Prostate gland (tissue), 2 donors: ENCODE results near the gene RIPPLY3. TPM values are rescaled to one million over a fixed set of nuclear protein-coding genes. Genes with fewer than 3 reads are reported as not detected.

ENCODE experiments used
- DNase-seq: peaks from one replicate; pipeline ENCODE4 v3.0.0-alpha.2; 2019; ENCODE audit warnings: low spot score
- H3K27ac ChIP-seq, 2 donors: fragments of 200-600 bp; sonication (generic); 2 replicates each; pipeline ENCODE4 v1.5.1; 2017 to 2019
- H3K27me3 ChIP-seq: fragments of 200-600 bp; sonication (generic); replicated peaks from 2 replicates; pipeline ENCODE4 v1.5.1; 2019; ENCODE audit not compliant: insufficient read depth
- H3K36me3 ChIP-seq, 2 donors: fragments of 200-600 bp; sonication (generic); 1 replicate in 1 of 2; 2 replicates in 1 of 2; pipeline versions ENCODE4 v1.5.1 to v1.8.1; 2017 to 2019
- H3K4me1 ChIP-seq: fragments of 200-600 bp; sonication (generic); replicated peaks from 2 replicates; pipeline ENCODE4 v1.5.1; 2019
- H3K4me3 ChIP-seq, 2 donors: fragments of 200-600 bp; sonication (generic); 2 replicates each; pipeline ENCODE4 v1.5.1; 2017 to 2019
- H3K9me3 ChIP-seq: fragments of 200-600 bp; sonication (generic); 2 replicates; pipeline ENCODE4 v1.5.1; 2017
- POLR2A ChIP-seq: fragments of 450-650 bp; IDR thresholded peaks from one replicate; pipeline ENCODE4 v1.6.1; 2016; ENCODE audit warnings: antibody characterized with exemption, mild to moderate bottlenecking
- POLR2AphosphoS5 ChIP-seq: sonication (generic); formaldehyde crosslinking; IDR thresholded peaks from one replicate; pipeline ENCODE4 v1.6.1; 2017; ENCODE audit warnings: antibody characterized with exemption
- WGBS: methylation state at CpG from one replicate; pipeline ENCODE4 v1.1.5; 2018; 5-methylcytosine and 5-hydroxymethylcytosine counted together
- intact Hi-C: fragments of 100-400 bp; cut with DNase I; formaldehyde crosslinking; loops from one replicate; pipeline ENCODE4 v1.14.2; 2022
- total RNA-seq, 2 donors: library from RNA; depleted of rRNA; stranded (reverse); fragments of >200 nt; gene quantifications; one replicate each; pipeline ENCODE4 v1.1.0, GENCODE V29; 2016
- TF ChIP-seq, protein P1 (sequence below), 4 experiments: fragments of 200-600 bp in 2 of 4; fragments of 450-650 bp in 2 of 4; sonication (generic) in 2 of 4; IDR thresholded peaks; 1 replicate in 3 of 4; 2 replicates in 1 of 4; pipeline ENCODE4 v1.5.1; 2016 to 2019; ENCODE audit warnings: antibody characterized with exemption in 4 of 4, mild to moderate bottlenecking in 2 of 4, moderate library complexity in 2 of 4

RIPPLY3 gene
- total RNA-seq, 2 donors from 2014 or later, result 0.34 to 2.0 TPM

DNA sequence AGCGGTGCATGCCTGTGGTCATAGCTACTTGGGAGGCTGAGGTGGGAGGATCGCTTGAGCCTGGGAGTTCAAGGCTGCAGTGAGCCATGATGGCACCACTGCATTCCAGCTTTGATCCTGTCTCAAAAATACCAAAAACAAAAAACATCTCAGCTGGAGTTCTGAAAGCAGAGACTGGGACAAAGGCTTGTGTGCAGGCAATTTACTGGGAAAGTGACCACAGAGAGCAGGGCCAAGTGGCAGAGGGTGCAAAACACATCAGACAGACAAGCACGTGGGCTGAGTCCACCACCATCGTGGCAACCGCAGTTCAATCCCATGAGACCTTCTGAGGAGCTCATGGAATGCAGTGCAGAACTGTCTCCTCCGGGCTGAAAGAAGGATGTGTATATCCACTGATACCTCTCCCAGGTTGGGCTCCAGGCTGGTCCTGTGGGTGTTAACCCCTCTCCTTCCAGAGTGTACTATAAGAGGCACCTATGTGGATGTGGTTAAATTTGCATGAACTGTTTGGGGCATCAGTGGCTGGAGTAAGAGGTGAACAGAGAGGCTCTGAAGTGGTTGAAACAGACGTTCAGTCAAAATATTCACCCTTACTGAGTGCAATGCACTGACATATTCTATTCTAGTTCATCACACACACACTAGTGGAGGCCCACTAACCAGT, 55.6 kb downstream of the RIPPLY3 start:
- 81% methylated on average over 7 of the region's 7 CpGs for WGBS
- no peak for DNase-seq

GRCh38 chr21:37062593-37062935, 56.1 kb downstream of the RIPPLY3 start:
- Histone ChIP-seq H3K36me3 (no peaks in the 10 kb centered on the region), H3K9me3 (no peaks in the 10 kb centered on the region), H3K4me1 (no peaks in the 10 kb centered on the region), H3K4me3 (no peak overlapping the region), H3K27me3 (no peaks in the 10 kb centered on the region), H3K27ac (no peak overlapping the region)
- WGBS, result 83% methylated on average over 6 of the region's 6 CpGs
- no peak for DNase-seq
- intact Hi-C loops, result no loop called here
- TF ChIP-seq POLR2A (no peak), POLR2AphosphoS5 (no peak)
- TF ChIP-seq, protein P1, sequence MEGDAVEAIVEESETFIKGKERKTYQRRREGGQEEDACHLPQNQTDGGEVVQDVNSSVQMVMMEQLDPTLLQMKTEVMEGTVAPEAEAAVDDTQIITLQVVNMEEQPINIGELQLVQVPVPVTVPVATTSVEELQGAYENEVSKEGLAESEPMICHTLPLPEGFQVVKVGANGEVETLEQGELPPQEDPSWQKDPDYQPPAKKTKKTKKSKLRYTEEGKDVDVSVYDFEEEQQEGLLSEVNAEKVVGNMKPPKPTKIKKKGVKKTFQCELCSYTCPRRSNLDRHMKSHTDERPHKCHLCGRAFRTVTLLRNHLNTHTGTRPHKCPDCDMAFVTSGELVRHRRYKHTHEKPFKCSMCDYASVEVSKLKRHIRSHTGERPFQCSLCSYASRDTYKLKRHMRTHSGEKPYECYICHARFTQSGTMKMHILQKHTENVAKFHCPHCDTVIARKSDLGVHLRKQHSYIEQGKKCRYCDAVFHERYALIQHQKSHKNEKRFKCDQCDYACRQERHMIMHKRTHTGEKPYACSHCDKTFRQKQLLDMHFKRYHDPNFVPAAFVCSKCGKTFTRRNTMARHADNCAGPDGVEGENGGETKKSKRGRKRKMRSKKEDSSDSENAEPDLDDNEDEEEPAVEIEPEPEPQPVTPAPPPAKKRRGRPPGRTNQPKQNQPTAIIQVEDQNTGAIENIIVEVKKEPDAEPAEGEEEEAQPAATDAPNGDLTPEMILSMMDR (IDR thresholded peaks at IDR 0.05), result no peak

More for the DNA sequence above, 55.6 kb downstream of the RIPPLY3 start:
- intact Hi-C loops, result no loop called here
- Histone ChIP-seq H3K27me3 (no peaks in the 10 kb centered on the region), H3K36me3 (no peaks in the 10 kb centered on the region), H3K27ac (no peak overlapping the region), H3K4me1 (no peaks in the 10 kb centered on the region), H3K9me3 (no peaks in the 10 kb centered on the region), H3K4me3 (no peak overlapping the region)
- TF ChIP-seq POLR2AphosphoS5 (no peak), POLR2A (no peak)
- TF ChIP-seq, protein P1 (IDR thresholded peaks at IDR 0.05), result no peak

GRCh38 chr21:37063433-37063832, 56.9 kb downstream of the RIPPLY3 start:
- TF ChIP-seq POLR2A (no peak), POLR2AphosphoS5 (no peak)
- TF ChIP-seq, protein P1 (IDR thresholded peaks at IDR 0.05), result no peak
- DNase-seq, result no peak
- Histone ChIP-seq H3K9me3 (no peaks in the 10 kb centered on the region), H3K27me3 (no peaks in the 10 kb centered on the region), H3K4me3 (no peak overlapping the region), H3K36me3 (no peaks in the 10 kb centered on the region), H3K27ac (no peak overlapping the region), H3K4me1 (no peaks in the 10 kb centered on the region)
- WGBS, result 80% methylated on average over 1 of the region's 1 CpG
- intact Hi-C loops, result no loop called here

- Histone ChIP-seq H3K4me3 (no peak overlapping the region), H3K27ac (no peak overlapping the region), H3K4me1 (no peaks in the 10 kb centered on the region), H3K27me3 (no peaks in the 10 kb centered on the region), H3K36me3 (no peaks in the 10 kb centered on the region), H3K9me3 (no peaks in the 10 kb centered on the region)
- intact Hi-C loops, result no loop called here
- no peak for DNase-seq
- TF ChIP-seq POLR2AphosphoS5 (no peak), POLR2A (no peak)
- TF ChIP-seq, protein P1 (IDR thresholded peaks at IDR 0.05), result no peak
These were observed 58.3 kb downstream of the RIPPLY3 start for GRCh38 chr21:37064841-37065240.

DNA sequence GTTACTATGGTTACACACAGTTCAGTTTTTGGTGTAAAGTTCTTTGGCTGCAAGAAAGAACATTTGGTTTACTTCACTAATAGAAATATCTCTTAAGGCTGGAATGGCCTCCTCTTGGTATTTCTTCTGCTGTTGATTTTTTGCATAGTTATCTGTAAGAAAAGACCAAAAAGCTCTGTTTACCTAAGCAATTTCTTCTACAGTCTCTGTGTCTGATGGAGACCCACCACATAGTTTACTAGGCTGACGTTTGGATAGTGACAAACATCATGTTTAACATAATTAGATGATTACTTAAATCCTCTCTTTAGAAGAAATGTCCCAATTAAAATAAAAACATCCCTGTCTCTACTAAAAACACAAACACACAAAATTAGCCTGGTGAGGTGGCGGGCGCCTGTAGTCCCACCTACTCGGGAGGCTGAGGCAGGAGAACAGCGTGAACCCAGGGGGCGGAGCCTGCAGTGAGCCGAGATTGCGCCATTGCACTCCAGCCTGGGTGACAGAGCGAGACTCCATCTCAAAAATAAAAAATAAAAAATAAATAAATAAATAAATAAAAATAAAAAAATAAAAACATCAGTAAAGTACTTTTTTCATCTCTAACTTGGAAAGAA, 59.2 kb downstream of the RIPPLY3 start:
- H3K27me3 ChIP-seq, result no peaks in the 10 kb centered on the region
- H3K36me3 ChIP-seq, result no peaks in the 10 kb centered on the region
- 88% methylated on average over 9 of the region's 9 CpGs for WGBS
- DNase-seq, result no peak
- H3K27ac ChIP-seq, result no peak overlapping the region
- TF ChIP-seq POLR2AphosphoS5 (no peak), POLR2A (no peak)
- TF ChIP-seq, protein P1 (IDR thresholded peaks at IDR 0.05), result no peak
- intact Hi-C loops, result no loop called here
- H3K9me3 ChIP-seq, result no peaks in the 10 kb centered on the region
- H3K4me3 ChIP-seq, result no peak overlapping the region
- H3K4me1 ChIP-seq, result no peaks in the 10 kb centered on the region
